Left ventricle myocardium inferior (tissue), 1 donor: ENCODE data around the gene CLDN9. TPM values are rescaled to one million over a fixed set of nuclear protein-coding genes. Genes with fewer than 3 reads are reported as not detected.

Experiments used
- DNase-seq: peaks from one replicate; pipeline ENCODE4 v3.0.0-alpha.2; 2020
- H3K27ac ChIP-seq: fragments of 200-600 bp; replicated peaks from 2 replicates; pipeline ENCODE4 v1.8.0; 2021
- H3K27me3 ChIP-seq: fragments of 200-600 bp; 2 replicates; pipeline ENCODE4 v1.8.0; 2021; ENCODE audit warnings: low read depth
- H3K36me3 ChIP-seq: fragments of 200-600 bp; 2 replicates; pipeline ENCODE4 v1.8.0; 2021
- H3K4me1 ChIP-seq: fragments of 200-600 bp; 2 replicates; pipeline ENCODE4 v1.8.0; 2021
- H3K4me3 ChIP-seq: fragments of 200-600 bp; 2 replicates; pipeline ENCODE4 v1.8.0; 2021; ENCODE audit warnings: mild to moderate bottlenecking, moderate library complexity
- H3K9me3 ChIP-seq: fragments of 200-600 bp; replicated peaks from 2 replicates; pipeline ENCODE4 v1.8.0; 2021
- intact Hi-C: fragments of 100-400 bp; cut with micrococcal nuclease; formaldehyde crosslinking; loops from one replicate; pipeline ENCODE4 v1.11.0; 2022
- total RNA-seq: library from RNA; stranded (reverse); fragmentation: NEBNext Ultra II Directional; extraction: Animal tissue kit (Norgen Biotek cat#: 25700); gene quantifications from one replicate; pipeline ENCODE4 v1.2.1, GENCODE V29; 2021
- TF ChIP-seq, protein P1 (sequence below): fragments of 200-600 bp; IDR thresholded peaks from 2 replicates; pipeline ENCODE4 v1.8.0; 2021; ENCODE audit warnings: antibody characterized with exemption, mild to moderate bottlenecking, borderline replicate concordance
- donor health status: DM: no; HTN: yes; CAD: no; lungs with severe emphysema.

CLDN9 gene
- total RNA-seq, 1 donor from 2014 or later = 1.2 TPM

DNA sequence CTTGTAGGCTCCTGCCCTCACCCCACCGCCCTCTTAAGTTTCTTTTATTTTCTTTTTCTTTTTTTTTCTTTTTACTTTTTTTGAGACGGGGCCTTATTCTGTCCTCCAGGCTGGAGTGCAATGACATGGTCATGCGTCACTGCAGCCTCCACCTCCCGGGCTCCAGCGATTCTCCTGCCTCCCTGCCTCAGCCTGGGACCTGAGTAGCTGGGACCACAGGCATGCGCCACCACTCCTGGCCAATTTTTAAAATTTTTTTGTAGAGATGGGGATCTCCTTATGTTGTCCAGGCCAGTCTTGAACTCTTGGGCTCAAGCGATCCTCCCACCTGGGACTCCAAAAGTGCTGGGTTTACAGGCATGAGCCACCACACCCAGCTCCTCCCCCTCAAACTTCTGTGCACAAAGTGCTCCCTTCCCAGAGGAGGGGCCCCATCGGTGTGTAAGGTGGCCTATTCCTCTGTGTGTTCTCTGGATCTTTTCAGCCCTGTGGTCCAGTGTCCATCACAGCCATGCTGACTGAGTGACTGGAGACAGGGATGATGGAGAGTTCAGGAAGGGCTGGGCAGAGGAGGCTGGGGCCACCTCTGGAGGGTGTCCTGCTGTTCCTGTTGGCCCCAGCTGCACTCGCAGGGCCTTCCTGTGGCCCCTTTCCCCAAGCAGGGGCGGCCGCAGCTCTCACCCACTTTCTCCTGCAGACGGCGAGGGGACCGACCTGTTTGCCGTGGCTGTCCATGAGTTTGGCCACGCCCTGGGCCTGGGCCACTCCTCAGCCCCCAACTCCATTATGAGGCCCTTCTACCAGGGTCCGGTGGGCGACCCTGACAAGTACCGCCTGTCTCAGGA is 43.8 kb downstream of the CLDN9 start:
- DNase-seq = no peak
- intact Hi-C loops = loop anchor here (10.0 kb wide), 1 partner anchor 68 kb away; no protein-coding TSS in a partner anchor
- peaks cover 32% of the 10 kb centered on the region for H3K4me1 ChIP-seq
- no peak overlapping the region for H3K27ac ChIP-seq
- H3K9me3 ChIP-seq = no peaks in the 10 kb centered on the region
- TF ChIP-seq, protein P1, sequence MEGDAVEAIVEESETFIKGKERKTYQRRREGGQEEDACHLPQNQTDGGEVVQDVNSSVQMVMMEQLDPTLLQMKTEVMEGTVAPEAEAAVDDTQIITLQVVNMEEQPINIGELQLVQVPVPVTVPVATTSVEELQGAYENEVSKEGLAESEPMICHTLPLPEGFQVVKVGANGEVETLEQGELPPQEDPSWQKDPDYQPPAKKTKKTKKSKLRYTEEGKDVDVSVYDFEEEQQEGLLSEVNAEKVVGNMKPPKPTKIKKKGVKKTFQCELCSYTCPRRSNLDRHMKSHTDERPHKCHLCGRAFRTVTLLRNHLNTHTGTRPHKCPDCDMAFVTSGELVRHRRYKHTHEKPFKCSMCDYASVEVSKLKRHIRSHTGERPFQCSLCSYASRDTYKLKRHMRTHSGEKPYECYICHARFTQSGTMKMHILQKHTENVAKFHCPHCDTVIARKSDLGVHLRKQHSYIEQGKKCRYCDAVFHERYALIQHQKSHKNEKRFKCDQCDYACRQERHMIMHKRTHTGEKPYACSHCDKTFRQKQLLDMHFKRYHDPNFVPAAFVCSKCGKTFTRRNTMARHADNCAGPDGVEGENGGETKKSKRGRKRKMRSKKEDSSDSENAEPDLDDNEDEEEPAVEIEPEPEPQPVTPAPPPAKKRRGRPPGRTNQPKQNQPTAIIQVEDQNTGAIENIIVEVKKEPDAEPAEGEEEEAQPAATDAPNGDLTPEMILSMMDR = no peak
- no peaks in the 10 kb centered on the region for H3K27me3 ChIP-seq
- H3K36me3 ChIP-seq = no peaks in the 10 kb centered on the region
- no peak overlapping the region for H3K4me3 ChIP-seq

DNA sequence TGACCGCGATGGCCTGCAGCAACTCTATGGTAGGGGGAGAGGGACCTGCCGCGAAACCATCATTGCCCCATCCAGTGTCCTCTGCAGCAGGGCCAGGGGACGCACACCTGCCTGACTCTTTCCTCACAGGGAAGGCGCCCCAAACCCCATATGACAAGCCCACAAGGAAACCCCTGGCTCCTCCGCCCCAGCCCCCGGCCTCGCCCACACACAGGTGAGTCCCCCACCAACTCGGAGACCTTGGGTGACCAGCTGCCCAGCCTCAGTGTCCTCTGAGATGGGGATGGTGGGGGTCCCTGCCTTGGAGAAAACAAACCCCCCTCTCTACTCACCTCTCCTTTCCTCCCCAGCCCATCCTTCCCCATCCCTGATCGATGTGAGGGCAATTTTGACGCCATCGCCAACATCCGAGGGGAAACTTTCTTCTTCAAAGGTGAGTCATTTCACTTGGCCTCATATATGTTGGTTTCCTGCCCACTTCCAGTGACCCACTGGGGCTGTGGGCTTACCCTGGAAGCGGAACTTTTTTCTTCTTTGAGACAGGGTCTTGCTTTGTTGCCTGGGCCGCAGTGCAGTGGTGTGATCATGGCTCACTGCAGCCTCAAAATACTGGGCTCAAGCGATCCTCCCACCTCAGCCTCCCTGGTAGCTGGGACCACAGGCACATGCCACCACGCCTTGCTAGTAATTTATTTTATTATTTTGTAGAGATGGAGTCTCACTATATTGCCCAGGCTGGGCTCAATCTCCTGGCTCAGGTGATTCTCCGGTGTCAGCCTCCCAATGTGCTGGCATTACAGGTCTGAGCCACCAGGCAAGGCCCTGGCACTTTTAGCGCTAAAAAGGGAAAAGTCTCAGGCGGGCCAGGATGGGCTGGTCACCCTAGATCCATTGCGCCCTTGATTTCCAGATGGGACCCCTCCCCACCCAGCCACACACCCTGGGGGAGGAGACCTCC is 44.7 kb downstream of the CLDN9 start:
- intact Hi-C loops = loop anchor here (10.0 kb wide), 1 partner anchor 67 kb away; no protein-coding TSS in a partner anchor
- Histone ChIP-seq H3K27ac (no peak overlapping the region), H3K4me1 (peaks cover 32% of the 10 kb centered on the region), H3K27me3 (no peaks in the 10 kb centered on the region), H3K4me3 (peak overlapping the region; percentile 98), H3K36me3 (no peaks in the 10 kb centered on the region), H3K9me3 (no peaks in the 10 kb centered on the region)
- DNase-seq = no peak
- TF ChIP-seq, protein P1 = no peak

DNA sequence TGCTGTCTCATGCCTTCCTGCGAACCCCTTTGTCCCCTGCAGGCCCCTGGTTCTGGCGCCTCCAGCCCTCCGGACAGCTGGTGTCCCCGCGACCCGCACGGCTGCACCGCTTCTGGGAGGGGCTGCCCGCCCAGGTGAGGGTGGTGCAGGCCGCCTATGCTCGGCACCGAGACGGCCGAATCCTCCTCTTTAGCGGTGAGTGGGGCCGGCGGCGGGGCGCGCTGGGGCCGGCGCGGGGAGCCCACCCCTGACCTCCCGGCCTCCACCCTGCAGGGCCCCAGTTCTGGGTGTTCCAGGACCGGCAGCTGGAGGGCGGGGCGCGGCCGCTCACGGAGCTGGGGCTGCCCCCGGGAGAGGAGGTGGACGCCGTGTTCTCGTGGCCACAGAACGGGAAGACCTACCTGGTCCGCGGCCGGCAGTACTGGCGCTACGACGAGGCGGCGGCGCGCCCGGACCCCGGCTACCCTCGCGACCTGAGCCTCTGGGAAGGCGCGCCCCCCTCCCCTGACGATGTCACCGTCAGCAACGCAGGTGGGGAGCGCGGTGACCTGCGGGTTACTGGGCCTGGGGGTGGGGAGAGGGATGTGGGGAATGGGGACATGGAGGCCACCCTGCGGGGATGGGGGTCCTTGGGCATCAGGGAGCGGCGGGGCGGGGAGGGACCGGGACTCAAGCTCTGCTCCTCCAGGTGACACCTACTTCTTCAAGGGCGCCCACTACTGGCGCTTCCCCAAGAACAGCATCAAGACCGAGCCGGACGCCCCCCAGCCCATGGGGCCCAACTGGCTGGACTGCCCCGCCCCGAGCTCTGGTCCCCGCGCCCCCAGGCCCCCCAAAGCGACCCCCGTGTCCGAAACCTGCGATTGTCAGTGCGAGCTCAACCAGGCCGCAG is 45.7 kb downstream of the CLDN9 start:
- intact Hi-C loops = loop anchor here (10.0 kb wide), 1 partner anchor 66 kb away; no protein-coding TSS in a partner anchor
- H3K4me1 ChIP-seq = peaks cover 32% of the 10 kb centered on the region
- DNase-seq = peak; percentile 44
- H3K9me3 ChIP-seq = no peaks in the 10 kb centered on the region
- peak overlapping the region; percentile 98 for H3K4me3 ChIP-seq
- TF ChIP-seq, protein P1 = no peak
- peak overlapping the region; percentile 90 for H3K27ac ChIP-seq
- no peaks in the 10 kb centered on the region for H3K36me3 ChIP-seq
- H3K27me3 ChIP-seq = no peaks in the 10 kb centered on the region

DNA sequence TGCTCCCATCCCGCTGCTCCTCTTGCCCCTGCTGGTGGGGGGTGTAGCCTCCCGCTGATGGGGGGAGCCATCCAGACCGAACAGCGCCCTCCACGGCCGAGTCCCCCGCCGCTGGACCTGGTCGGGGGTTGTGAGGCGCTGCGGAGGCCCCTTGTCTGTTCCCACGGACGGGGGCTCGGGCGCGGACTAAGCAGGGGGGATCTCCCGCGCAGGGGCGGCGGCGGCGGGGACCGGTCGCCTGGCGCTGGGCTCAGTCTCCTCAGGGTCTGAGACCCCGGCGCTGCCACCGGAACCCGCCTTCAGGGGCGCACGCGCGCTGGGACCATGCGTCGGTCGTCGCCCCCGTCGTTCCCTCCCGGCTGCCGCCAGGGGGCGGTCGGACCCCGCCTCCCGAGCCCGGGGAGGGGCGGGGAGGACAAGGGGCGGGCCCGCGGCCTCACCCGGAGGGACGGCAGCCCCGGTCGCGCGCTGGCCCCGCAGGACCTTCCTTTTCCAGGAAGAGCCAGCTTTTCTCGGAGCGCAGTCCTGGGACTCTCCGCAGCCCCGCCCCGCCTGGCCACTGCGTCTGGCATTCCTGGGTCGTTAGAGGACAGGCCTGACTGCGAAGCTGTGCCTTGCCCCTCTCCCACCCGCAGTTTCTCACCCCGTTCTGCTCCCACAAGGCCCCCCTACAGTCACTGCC is 46.5 kb downstream of the CLDN9 start:
- Histone ChIP-seq H3K9me3 (no peaks in the 10 kb centered on the region), H3K4me1 (peaks cover 33% of the 10 kb centered on the region), H3K4me3 (peak overlapping the region; percentile 98), H3K36me3 (no peaks in the 10 kb centered on the region), H3K27me3 (no peaks in the 10 kb centered on the region), H3K27ac (peak overlapping the region; percentile 90)
- TF ChIP-seq, protein P1 = peak; percentile 93
- intact Hi-C loops = loop anchor here (10.0 kb wide), 1 partner anchor 66 kb away; no protein-coding TSS in a partner anchor
- peak; percentile 90 for DNase-seq
